GM19239 (cell line): ENCODE data around the gene PTGER4.
"Not testable (repeated sequence)": the region's sequence is repeated elsewhere in the genome, so short reads cannot be mapped to it uniquely, and the experiment has no call there.

ENCODE experiments used
- DNase-seq: peaks from one replicate; pipeline ENCODE4 v3.0.0; 2011; ENCODE audit warnings: low spot score; ENCODE audit not compliant: insufficient read length
- FAIRE-seq: peaks from 2 replicates; lab custom pipeline; 2011; peaks lifted over from hg19 to GRCh38; lab: Jason Lieb, UNC

The PTGER4 gene

GRCh38 chr5:40679913-40680681 lies at the start of gene PTGER4:
Gene PTGER4 (plus strand): TSS chr5:40679915. CDS start chr5:40680994, 1,079 bp downstream.
- DNase-seq (no peak), FAIRE-seq (no peak)

- no peak for DNase-seq
- no peak for FAIRE-seq
Measured at GRCh38 chr5:40630126-40630525, 49.6 kb upstream of the PTGER4 start.

GRCh38 chr5:40631236-40631635 lies 48.5 kb upstream of the PTGER4 start:
- no peak for FAIRE-seq

GRCh38 chr5:40634154-40634553 lies 45.6 kb upstream of the PTGER4 start:
- FAIRE-seq (no peak), DNase-seq (no peak)

More at GRCh38 chr5:40631236-40631635, 48.5 kb upstream of the PTGER4 start:
- DNase-seq = no peak

- DNase-seq (no peak), FAIRE-seq (no peak)
Measured at GRCh38 chr5:40634593-40634992, 45.1 kb upstream of the PTGER4 start.

- not testable (repeated sequence) for DNase-seq
Measured at GRCh38 chr5:40639531-40639930, 40.2 kb upstream of the PTGER4 start.

GRCh38 chr5:40646266-40646665 lies 33.4 kb upstream of the PTGER4 start:
- DNase-seq = no peak
- no peak for FAIRE-seq

More at GRCh38 chr5:40639531-40639930, 40.2 kb upstream of the PTGER4 start:
- FAIRE-seq = not testable (repeated sequence)

GRCh38 chr5:40648150-40648549 lies 31.6 kb upstream of the PTGER4 start:
- no peak for DNase-seq
- no peak for FAIRE-seq

- FAIRE-seq = no peak
- DNase-seq = no peak
Measured at GRCh38 chr5:40649463-40650030, 30.2 kb upstream of the PTGER4 start.

GRCh38 chr5:40651201-40651600 lies 28.5 kb upstream of the PTGER4 start:
- DNase-seq (no peak), FAIRE-seq (no peak)

- DNase-seq (no peak), FAIRE-seq (no peak)
Measured at GRCh38 chr5:40652441-40653220, 27.1 kb upstream of the PTGER4 start.

- FAIRE-seq (no peak), DNase-seq (no peak)
Measured at GRCh38 chr5:40653221-40654022, 26.3 kb upstream of the PTGER4 start.

- FAIRE-seq = no peak
- no peak for DNase-seq
Measured at GRCh38 chr5:40654377-40654991, 25.2 kb upstream of the PTGER4 start.

GRCh38 chr5:40655138-40655537 lies 24.6 kb upstream of the PTGER4 start:
- DNase-seq (no peak), FAIRE-seq (no peak)

- DNase-seq, FAIRE-seq: not testable (repeated sequence)
Measured at GRCh38 chr5:40656091-40656490, 23.6 kb upstream of the PTGER4 start.

GRCh38 chr5:40656766-40657165 lies 22.9 kb upstream of the PTGER4 start:
- no peak for FAIRE-seq
- DNase-seq = no peak

GRCh38 chr5:40660751-40661150 lies 19.0 kb upstream of the PTGER4 start:
- DNase-seq (no peak), FAIRE-seq (no peak)

GRCh38 chr5:40665635-40666298 lies 13.9 kb upstream of the PTGER4 start:
- FAIRE-seq = no peak
- no peak for DNase-seq

- FAIRE-seq (no peak), DNase-seq (no peak)
Measured at GRCh38 chr5:40666657-40667056, 13.1 kb upstream of the PTGER4 start.
